ENCODE measurements around the gene GLB1L2.

DNA sequence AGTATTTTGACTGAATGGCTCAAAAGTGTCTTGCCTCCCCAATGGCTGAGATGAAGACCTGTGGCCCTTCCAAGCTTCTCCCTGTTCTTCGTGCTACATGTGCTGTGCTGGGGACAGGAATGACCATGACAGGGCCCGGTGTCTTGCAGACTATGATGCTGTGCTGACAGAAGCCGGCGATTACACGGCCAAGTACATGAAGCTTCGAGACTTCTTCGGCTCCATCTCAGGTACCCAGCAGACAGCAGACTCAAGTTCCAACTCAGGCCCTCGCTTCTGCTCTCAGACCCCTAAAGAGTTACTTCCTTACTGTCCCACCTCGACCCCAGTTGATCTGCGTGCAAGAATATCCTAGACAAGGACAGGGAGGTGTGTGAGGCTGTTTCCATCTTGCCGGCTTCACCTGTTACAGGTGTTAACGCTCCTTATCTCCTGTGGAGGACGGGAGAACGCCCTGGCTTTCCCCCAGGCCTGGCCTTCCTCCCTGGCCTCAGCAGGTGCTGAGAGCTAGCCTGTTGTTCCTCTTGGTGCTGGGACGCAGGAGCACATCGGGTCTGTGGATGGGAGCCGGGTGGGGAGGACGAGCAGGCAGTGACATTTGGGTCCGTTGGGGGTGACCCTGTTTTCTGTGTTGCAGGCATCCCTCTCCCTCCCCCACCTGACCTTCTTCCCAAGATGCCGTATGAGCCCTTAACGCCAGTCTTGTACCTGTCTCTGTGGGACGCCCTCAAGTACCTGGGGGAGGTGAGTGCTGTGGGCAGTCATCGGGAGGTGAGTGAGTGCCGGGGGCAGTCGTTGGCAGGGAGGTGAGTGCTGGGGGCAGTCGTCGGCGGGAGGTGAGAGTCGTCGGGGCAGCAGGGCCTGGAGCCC, 38.1 kb downstream of the GLB1L2 start:
- TF ChIP-seq EZH2 (IDR thresholded peaks at IDR 0.05) (no peak), POLR2AphosphoS5 (IDR thresholded peaks at IDR 0.05; ENCODE audit: low read depth, low read length) (no peak)
- TF ChIP-seq, protein P1, sequence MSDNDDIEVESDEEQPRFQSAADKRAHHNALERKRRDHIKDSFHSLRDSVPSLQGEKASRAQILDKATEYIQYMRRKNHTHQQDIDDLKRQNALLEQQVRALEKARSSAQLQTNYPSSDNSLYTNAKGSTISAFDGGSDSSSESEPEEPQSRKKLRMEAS (IDR thresholded peaks at IDR 0.05): no peak

All from HCT116 (cell line).